H1 (cell line): ENCODE results near the gene LCN2. TPM values are rescaled to one million over a fixed set of nuclear protein-coding genes. Genes with fewer than 3 reads are reported as not detected.

Source experiments
- CTCF ChIA-PET: fragments of 300-600 bp; sonication (Branson Sonifier 250); formaldehyde crosslinking; loops from one replicate; lab custom pipeline; 2021; ENCODE audit not compliant: partially characterized antibody; lab: Charles Lee
- POLR2A ChIA-PET: fragments of 300-600 bp; sonication (Branson Sonifier 250); formaldehyde crosslinking; loops from one replicate; lab custom pipeline; 2021; ENCODE audit warnings: inconsistent platforms; ENCODE audit not compliant: partially characterized antibody; lab: Charles Lee
- DNase-seq, 2 experiments: peaks; one replicate each; pipeline versions ENCODE4 v3.0.0 to v3.0.0-alpha.2; 2010 to 2022; ENCODE audit warnings: low spot score in 2 of 2, low read depth in 1 of 2, mixed read lengths in 1 of 2
- FAIRE-seq: peaks from 2 replicates; lab custom pipeline; 2011; peaks lifted over from hg19 to GRCh38; lab: Jason Lieb, UNC
- H2AFZ ChIP-seq: 2 replicates; pipeline ENCODE4 v1.8.1; 2012; ENCODE audit warnings: low read length, inconsistent platforms
- H2AK5ac ChIP-seq: 2 replicates; pipeline ENCODE4 v1.6.1; 2013; ENCODE audit warnings: low read depth, low read length
- H2BK120ac ChIP-seq: replicated peaks from 2 replicates; pipeline ENCODE3; 2013; ENCODE audit warnings: low read depth, low read length, inconsistent platforms
- H2BK12ac ChIP-seq: 2 replicates; pipeline ENCODE4 v1.6.1; 2013; ENCODE audit warnings: low read depth, low read length
- H2BK15ac ChIP-seq: 2 replicates; pipeline ENCODE4 v1.6.1; 2013; ENCODE audit warnings: low read length
- H2BK20ac ChIP-seq: 2 replicates; pipeline ENCODE4 v1.6.1; 2013; ENCODE audit warnings: low read length
- H2BK5ac ChIP-seq: 2 replicates; pipeline ENCODE4 v1.6.1; 2013; ENCODE audit warnings: low read depth, low read length
- H3K14ac ChIP-seq: 2 replicates; pipeline ENCODE4 v1.6.1; 2013; ENCODE audit warnings: inconsistent platforms; ENCODE audit not compliant: insufficient read length
- H3K18ac ChIP-seq: 2 replicates; pipeline ENCODE4 v1.6.1; 2013; ENCODE audit warnings: low read length; ENCODE audit errors: extremely low read depth
- H3K23ac ChIP-seq: 2 replicates; pipeline ENCODE4 v1.6.1; 2013; ENCODE audit warnings: inconsistent platforms; ENCODE audit not compliant: insufficient read length
- H3K23me2 ChIP-seq: 2 replicates; pipeline ENCODE4 v1.6.1; 2013; ENCODE audit warnings: low read depth, low read length
- H3K27ac ChIP-seq: 2 replicates; pipeline ENCODE4 v1.6.1; 2011; ENCODE audit warnings: low read depth, low read length, inconsistent platforms
- H3K27me3 ChIP-seq, 4 experiments: replicated peaks in 1 of 4; 1 replicate in 1 of 4; 2 replicates in 3 of 4; pipeline versions ENCODE4 v1.6.1 to v1.8.1; 2011 to 2013; ENCODE audit warnings: low read length in 3 of 4, mild to moderate bottlenecking in 3 of 4, inconsistent platforms in 2 of 4, mixed read lengths in 2 of 4, moderate library complexity in 1 of 4; ENCODE audit not compliant: control insufficient read depth in 3 of 4, insufficient read depth in 3 of 4; ENCODE audit errors: extremely low read depth in 1 of 4
- H3K36me3 ChIP-seq, 4 experiments: 2 replicates each; pipeline versions ENCODE4 v1.6.1 to v1.8.1; 2011 to 2013; ENCODE audit warnings: mild to moderate bottlenecking in 4 of 4, low read length in 3 of 4, moderate library complexity in 2 of 4, control low read depth in 1 of 4, inconsistent platforms in 1 of 4; ENCODE audit not compliant: insufficient read depth in 4 of 4, control insufficient read depth in 2 of 4
- H3K4ac ChIP-seq: replicated peaks from 2 replicates; pipeline ENCODE3; 2013; ENCODE audit warnings: low read length, low read depth, mixed read lengths, inconsistent platforms; ENCODE audit not compliant: insufficient read length
- H3K4me1 ChIP-seq, 4 experiments: replicated peaks in 1 of 4; 1 replicate in 1 of 4; 2 replicates in 3 of 4; pipeline versions ENCODE4 v1.6.1 to v1.8.1; 2011 to 2013; ENCODE audit warnings: low read length in 3 of 4, inconsistent platforms in 2 of 4, mixed read lengths in 1 of 4; ENCODE audit not compliant: insufficient read depth in 4 of 4, control insufficient read depth in 3 of 4
- H3K4me2 ChIP-seq, 2 experiments: 2 replicates each; pipeline versions ENCODE4 v1.6.1 to v1.8.1; 2011 to 2013; ENCODE audit warnings: low read depth in 2 of 2, low read length in 2 of 2, control low read depth in 1 of 2, inconsistent platforms in 1 of 2, mild to moderate bottlenecking in 1 of 2; ENCODE audit not compliant: insufficient read depth in 1 of 2
- H3K4me3 ChIP-seq, 4 experiments: fragments of 200-600, 300-600 bp in 1 of 4; sonication (generic), shearing (Covaris generic), sonication (Bioruptor Twin) in 1 of 4; 2 replicates each; pipeline versions ENCODE4 v1.5.1 to v1.8.1; 2011 to 2016; ENCODE audit warnings: low read length in 4 of 4, low read depth in 3 of 4, control low read depth in 2 of 4, inconsistent platforms in 2 of 4, mild to moderate bottlenecking in 2 of 4, mixed read lengths in 1 of 4, moderate library complexity in 1 of 4; ENCODE audit not compliant: insufficient read depth in 2 of 4; ENCODE audit errors: extremely low read depth in 1 of 4
- H3K56ac ChIP-seq: replicated peaks from 2 replicates; pipeline ENCODE3; 2013; ENCODE audit warnings: low read depth, mild to moderate bottlenecking, mixed read lengths, low read length, inconsistent platforms; ENCODE audit not compliant: insufficient read length
- H3K79me1 ChIP-seq: 2 replicates; pipeline ENCODE4 v1.6.1; 2013; ENCODE audit warnings: low read depth, low read length, control low read depth
- H3K79me2 ChIP-seq, 2 experiments: 2 replicates each; pipeline versions ENCODE4 v1.6.1 to v1.8.1; 2012 to 2013; ENCODE audit warnings: low read length in 2 of 2, mild to moderate bottlenecking in 2 of 2, inconsistent platforms in 1 of 2; ENCODE audit not compliant: insufficient read depth in 2 of 2, control insufficient read depth in 1 of 2
- H3K9ac ChIP-seq, 4 experiments: replicated peaks in 1 of 4; 1 replicate in 1 of 4; 2 replicates in 3 of 4; pipeline versions ENCODE4 v1.6.1 to v1.8.1; 2011 to 2013; ENCODE audit warnings: low read depth in 3 of 4, low read length in 3 of 4, control low read depth in 2 of 4, mild to moderate bottlenecking in 2 of 4, moderate library complexity in 2 of 4, inconsistent platforms in 1 of 4; ENCODE audit errors: extremely low read depth in 1 of 4
- H3K9me3 ChIP-seq, 2 experiments: 2 replicates each; pipeline versions ENCODE4 v1.6.1 to v1.8.1; 2012 to 2013; ENCODE audit warnings: mild to moderate bottlenecking in 2 of 2, moderate library complexity in 2 of 2, control low read depth in 1 of 2, inconsistent platforms in 1 of 2, low read depth in 1 of 2, low read length in 1 of 2, mixed read lengths in 1 of 2; ENCODE audit not compliant: insufficient read depth in 2 of 2
- H4K20me1 ChIP-seq, 2 experiments: replicated peaks in 1 of 2; 2 replicates each; pipeline versions ENCODE3 to v1.8.1; 2011 to 2013; ENCODE audit warnings: inconsistent platforms in 2 of 2, low read length in 2 of 2, mild to moderate bottlenecking in 1 of 2; ENCODE audit not compliant: insufficient read depth in 2 of 2, control insufficient read depth in 1 of 2
- H4K5ac ChIP-seq: 2 replicates; pipeline ENCODE4 v1.6.1; 2013; ENCODE audit warnings: low read length, low read depth, mixed read lengths, inconsistent platforms; ENCODE audit not compliant: insufficient read length
- H4K8ac ChIP-seq: 2 replicates; pipeline ENCODE4 v1.8.0; 2013; ENCODE audit warnings: mild to moderate bottlenecking, moderate library complexity, low read length, inconsistent platforms; ENCODE audit not compliant: insufficient read depth; ENCODE audit errors: extremely low read depth
- H4K91ac ChIP-seq: replicated peaks from 2 replicates; pipeline ENCODE3; 2013; ENCODE audit warnings: low read length, mixed read lengths, inconsistent platforms; ENCODE audit not compliant: insufficient read length
- ATF3 ChIP-seq: IDR thresholded peaks from 2 replicates; pipeline ENCODE4 v1.6.1; 2011; ENCODE audit warnings: low read depth, mild to moderate bottlenecking, low read length; ENCODE audit not compliant: insufficient read depth
- BRCA1 ChIP-seq: IDR thresholded peaks from 2 replicates; pipeline ENCODE4 v1.6.1; 2012; ENCODE audit warnings: low read depth, low read length, improper control_type of control experiment
- JUN ChIP-seq: IDR thresholded peaks from 2 replicates; pipeline ENCODE4 v1.6.1; 2011; ENCODE audit warnings: low read depth, mild to moderate bottlenecking, improper control_type of control experiment, low read length
- MAX ChIP-seq: IDR thresholded peaks from 2 replicates; pipeline ENCODE4 v1.6.1; 2012; ENCODE audit warnings: inconsistent platforms
- RAD21 ChIP-seq, 2 experiments: IDR thresholded peaks in 1 of 2; conservative IDR thresholded peaks in 1 of 2; 2 replicates each; pipeline ENCODE4 v1.6.1; 2011; ENCODE audit warnings: low read depth in 2 of 2, low read length in 2 of 2, improper control_type of control experiment in 1 of 2, inconsistent platforms in 1 of 2, mild to moderate bottlenecking in 1 of 2, moderate library complexity in 1 of 2
- SRF ChIP-seq: IDR thresholded peaks from 2 replicates; pipeline ENCODE4 v1.6.1; 2011; ENCODE audit warnings: mild to moderate bottlenecking, low read depth, low read length, moderate library complexity
- WGBS, 2 experiments: shearing (Covaris generic) in 1 of 2; methylation state at CpG; one replicate each; pipeline versions ENCODE4 v1.1.6 to v1.1.7; 2013 to 2015; ENCODE audit warnings: low lambda C conversion rate in 2 of 2, mixed read lengths in 2 of 2, inconsistent platforms in 1 of 2, low coverage in 1 of 2, missing lambda C conversion rate in 1 of 2; ENCODE audit not compliant: insufficient replicate concordance in 2 of 2, insufficient coverage in 1 of 2, insufficient read length in 1 of 2; ENCODE audit errors: extremely low coverage in 1 of 2, missing lambda C conversion rate in 1 of 2; 5-methylcytosine and 5-hydroxymethylcytosine counted together
- polyA plus RNA-seq, 7 experiments: library from polyadenylated mRNA; depleted of rRNA in 3 of 7; stranded (reverse) in 5 of 7; unstranded in 2 of 7; fragments of >200 nt in 5 of 7; fragments of 200-250 nt in 2 of 7; gene quantifications; 1 replicate in 5 of 7; 2 replicates in 1 of 7; 4 replicates in 1 of 7; pipeline versions ENCODE4 v1.2.1 to v1.2.3, GENCODE V29; 2011 to 2013; ENCODE audit warnings: missing spikeins in 2 of 7, mixed read lengths in 2 of 7
- total RNA-seq: library from RNA; stranded (reverse); fragmentation: NEBNext Ultra II Directional; extraction: Animal tissue kit (Norgen Biotek cat#: 25700); gene quantifications from 2 replicates; pipeline ENCODE4 v1.2.1, GENCODE V29; 2021
- TF ChIP-seq, protein P1 (sequence below), 3 experiments: IDR thresholded peaks; 1 replicate in 2 of 3; 2 replicates in 1 of 3; pipeline versions ENCODE4 v1.5.1 to v1.6.1; 2011; ENCODE audit warnings: low read length in 3 of 3, mild to moderate bottlenecking in 3 of 3, inconsistent platforms in 2 of 3, low read depth in 1 of 3, moderate library complexity in 1 of 3; ENCODE audit not compliant: insufficient read depth in 1 of 3; ENCODE audit errors: control extremely low read depth in 1 of 3

The LCN2 gene
- total and polyA plus RNA-seq, 2 of the 8 experiments (the other 6 are each of a cell fraction or from before 2014, with no cell fraction given) = 1.1 to 1.6 TPM

DNA sequence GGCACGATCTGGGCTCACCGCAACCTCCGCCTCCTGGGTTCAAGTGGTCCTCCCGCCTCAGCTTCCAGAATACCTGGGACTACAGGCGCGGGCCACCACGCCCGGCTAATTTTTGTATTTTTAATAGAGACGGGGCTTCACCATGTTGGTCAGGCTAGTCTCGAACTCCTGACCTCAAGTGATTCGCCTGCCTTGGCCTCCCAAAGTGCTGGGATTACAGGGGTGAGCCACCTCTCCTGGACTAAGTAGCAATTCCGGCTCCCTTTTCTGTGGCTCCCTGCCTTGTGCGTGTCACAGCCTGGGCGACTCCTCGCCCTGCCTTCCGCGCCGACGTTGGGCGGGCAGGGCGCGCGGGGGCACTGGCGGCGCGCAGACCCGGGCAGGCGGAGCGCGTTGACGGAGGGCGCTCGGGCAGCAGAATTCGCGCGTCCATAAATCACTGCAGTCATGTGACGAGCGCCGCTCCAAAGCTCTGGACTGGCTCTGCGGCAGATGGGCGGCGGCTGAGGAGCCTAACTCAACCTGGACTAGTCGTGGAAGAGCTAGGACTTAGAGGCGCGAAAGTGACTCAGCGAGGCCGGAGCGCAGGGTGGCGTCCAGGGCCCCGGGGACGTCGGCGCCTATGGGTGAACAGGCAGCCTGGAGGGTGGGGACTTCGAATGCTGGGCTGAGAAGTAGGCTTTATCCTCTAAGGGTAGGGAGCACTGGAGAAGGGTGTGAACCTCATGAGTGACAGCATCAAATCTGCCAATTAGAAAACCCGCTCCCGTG lies 43.5 kb downstream of the LCN2 start:
- Histone ChIP-seq H3K9me3 (no peaks in the 10 kb centered on the region), H4K5ac (no peak overlapping the region), H2AFZ (no peak overlapping the region), H2BK15ac (no peak overlapping the region), H3K79me1 (no peaks in the 10 kb centered on the region; the same call in 1 of the 2 replicates), H2AK5ac (no peak overlapping the region), H4K8ac (no peak overlapping the region), H3K27me3 (no peaks in the 10 kb centered on the region), H4K91ac (no peak overlapping the region), H3K18ac (no peak overlapping the region), H2BK12ac (0 out of 2 replicates have a peak overlapping the region, but pooled peaks have one; percentile 27), H3K4me1 (peaks cover 0 to 11% (median 4%) of the 10 kb centered on the region in 4 experiments; a peak in 4 of 7 replicates), H3K36me3 (peaks cover 0 to 8% (median 3%) of the 10 kb centered on the region in 4 experiments; a peak in 2 of 8 replicates), H3K56ac (no peak overlapping the region), H3K79me2 (no peaks in the 10 kb centered on the region), H3K23ac (no peak overlapping the region), H3K23me2 (peaks cover 10% of the 10 kb centered on the region; the same call in 1 of the 2 replicates), H3K4me3 (peak overlapping the region in 2 of 4 experiments; percentile 23 to 42; a peak in 3 of 8 replicates), H3K9ac (no peak overlapping the region), H2BK120ac (no peak overlapping the region), H3K4me2 (peak overlapping the region; percentile 60 to 86; a peak in 3 of 4 replicates), H3K27ac (no peak overlapping the region), H4K20me1 (no peaks in the 10 kb centered on the region), H2BK5ac (no peak overlapping the region), H3K4ac (no peak overlapping the region), H2BK20ac (no peak overlapping the region), H3K14ac (no peak overlapping the region)
- POLR2A ChIA-PET = interaction anchor here (1.8 to 3.3 kb wide), 2 partner anchors 7 to 16 kb away, joined by 3 to 13 read pairs; no protein-coding TSS in a partner anchor
- CTCF ChIA-PET = interaction anchor here (0.6 to 1.3 kb wide), 5 partner anchors 9 to 168 kb away, joined by 3 to 4 read pairs (median 3); no protein-coding TSS in a partner anchor
- FAIRE-seq (no peak), DNase-seq (peak in 1 of 2 experiments; percentile 31)
- 50% methylated on average over 53 of the region's 56 CpGs; no CpG with 5 or more reads in 1 of the 2 experiments for WGBS, 2 experiments
- TF ChIP-seq, protein P1, sequence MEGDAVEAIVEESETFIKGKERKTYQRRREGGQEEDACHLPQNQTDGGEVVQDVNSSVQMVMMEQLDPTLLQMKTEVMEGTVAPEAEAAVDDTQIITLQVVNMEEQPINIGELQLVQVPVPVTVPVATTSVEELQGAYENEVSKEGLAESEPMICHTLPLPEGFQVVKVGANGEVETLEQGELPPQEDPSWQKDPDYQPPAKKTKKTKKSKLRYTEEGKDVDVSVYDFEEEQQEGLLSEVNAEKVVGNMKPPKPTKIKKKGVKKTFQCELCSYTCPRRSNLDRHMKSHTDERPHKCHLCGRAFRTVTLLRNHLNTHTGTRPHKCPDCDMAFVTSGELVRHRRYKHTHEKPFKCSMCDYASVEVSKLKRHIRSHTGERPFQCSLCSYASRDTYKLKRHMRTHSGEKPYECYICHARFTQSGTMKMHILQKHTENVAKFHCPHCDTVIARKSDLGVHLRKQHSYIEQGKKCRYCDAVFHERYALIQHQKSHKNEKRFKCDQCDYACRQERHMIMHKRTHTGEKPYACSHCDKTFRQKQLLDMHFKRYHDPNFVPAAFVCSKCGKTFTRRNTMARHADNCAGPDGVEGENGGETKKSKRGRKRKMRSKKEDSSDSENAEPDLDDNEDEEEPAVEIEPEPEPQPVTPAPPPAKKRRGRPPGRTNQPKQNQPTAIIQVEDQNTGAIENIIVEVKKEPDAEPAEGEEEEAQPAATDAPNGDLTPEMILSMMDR (IDR thresholded peaks at IDR 0.05; ENCODE audit: control extremely low read depth in 1 of 3, insufficient read depth in 1 of 3, low read depth in 1 of 3, low read length in 3 of 3) = peak; percentile 35 to 55 (median 41)
- TF ChIP-seq SRF = 0 out of 2 replicates have a peak, but pooled peaks have one; percentile 36
- TF ChIP-seq MAX = peak; percentile 54; the same call in 1 of the 2 replicates
- TF ChIP-seq JUN = no peak
- TF ChIP-seq BRCA1 = no peak
- peak; percentile 40 to 61 for TF ChIP-seq RAD21 (IDR thresholded peaks at IDR 0.05 in 1 of 2, conservative IDR thresholded peaks at IDR 0.05 in 1 of 2; ENCODE audit: low read depth in 2 of 2, low read length in 2 of 2)
- TF ChIP-seq ATF3 = 0 out of 2 replicates have a peak, but pooled peaks have one; percentile 12
